SK-N-SH treated with all-trans-retinoic acid at 6 μM for 48 hours (cell line): ENCODE results near the gene THRB.

Source experiments
- BACH2 ChIP-seq: fragments of 250-450 bp; sonication (Bioruptor Pico); IDR thresholded peaks from 2 replicates; pipeline ENCODE4 v1.9.0; 2021; ENCODE audit warnings: mild to moderate bottlenecking, borderline replicate concordance
- ESRRG ChIP-seq: fragments of 250-450 bp; sonication (Bioruptor Pico); IDR thresholded peaks from 2 replicates; pipeline ENCODE4 v1.6.1; 2021; ENCODE audit warnings: mild to moderate bottlenecking
- ISL1 ChIP-seq: fragments of 250-450 bp; sonication (Bioruptor Pico); IDR thresholded peaks from 2 replicates; pipeline ENCODE4 v2.1.2; 2022; ENCODE audit warnings: mild to moderate bottlenecking, moderate library complexity
- OSR1 ChIP-seq: fragments of 250-450 bp; sonication (Bioruptor Pico); IDR thresholded peaks from 2 replicates; pipeline ENCODE4 v1.8.0; 2022; ENCODE audit warnings: moderate library complexity, mild to moderate bottlenecking, inconsistent platforms
- PPARA ChIP-seq: fragments of 250-450 bp; sonication (Bioruptor Pico); IDR thresholded peaks from 2 replicates; pipeline ENCODE4 v1.5.0; 2020; ENCODE audit warnings: mild to moderate bottlenecking, borderline replicate concordance
- RARB ChIP-seq: fragments of 250-450 bp; sonication (Bioruptor Pico); IDR thresholded peaks from 2 replicates; pipeline ENCODE4 v1.8.0; 2021; ENCODE audit warnings: mild to moderate bottlenecking, moderate library complexity
- ZC3H10 ChIP-seq: fragments of 250-450 bp; sonication (Bioruptor Pico); IDR thresholded peaks from 2 replicates; pipeline ENCODE4 v1.5.1; 2021; ENCODE audit warnings: mild to moderate bottlenecking, moderate library complexity
- ZFP30 ChIP-seq: fragments of 450-650 bp; formaldehyde crosslinking; IDR thresholded peaks from 2 replicates; pipeline ENCODE4 v1.5.0; 2022; ENCODE audit warnings: mild to moderate bottlenecking, moderate library complexity
- ZNF565 ChIP-seq: fragments of 450-650 bp; formaldehyde crosslinking; conservative IDR thresholded peaks from 2 replicates; pipeline ENCODE4 v1.5.0; 2020; ENCODE audit warnings: low read depth, mild to moderate bottlenecking, moderate library complexity
- ZNF70 ChIP-seq: fragments of 450-650 bp; formaldehyde crosslinking; IDR thresholded peaks from 2 replicates; pipeline ENCODE4 v1.5.0; 2020; ENCODE audit warnings: mild to moderate bottlenecking, moderate library complexity
- TF ChIP-seq, protein P1 (sequence below): fragments of 250-450 bp; sonication (Bioruptor Pico); IDR thresholded peaks from 2 replicates; pipeline ENCODE4 v1.5.1; 2021; ENCODE audit warnings: mild to moderate bottlenecking, moderate library complexity
- TF ChIP-seq, protein P2 (sequence below): fragments of 250-450 bp; sonication (Bioruptor Pico); IDR thresholded peaks from 2 replicates; pipeline ENCODE4 v1.8.0; 2020; ENCODE audit warnings: mild to moderate bottlenecking, moderate library complexity, borderline replicate concordance
- TF ChIP-seq, protein P3 (sequence below): fragments of 250-450 bp; sonication (Bioruptor Pico); IDR thresholded peaks from 2 replicates; pipeline ENCODE4 v1.8.0; 2021; ENCODE audit warnings: low read depth, mild to moderate bottlenecking, moderate library complexity, borderline replicate concordance

DNA sequence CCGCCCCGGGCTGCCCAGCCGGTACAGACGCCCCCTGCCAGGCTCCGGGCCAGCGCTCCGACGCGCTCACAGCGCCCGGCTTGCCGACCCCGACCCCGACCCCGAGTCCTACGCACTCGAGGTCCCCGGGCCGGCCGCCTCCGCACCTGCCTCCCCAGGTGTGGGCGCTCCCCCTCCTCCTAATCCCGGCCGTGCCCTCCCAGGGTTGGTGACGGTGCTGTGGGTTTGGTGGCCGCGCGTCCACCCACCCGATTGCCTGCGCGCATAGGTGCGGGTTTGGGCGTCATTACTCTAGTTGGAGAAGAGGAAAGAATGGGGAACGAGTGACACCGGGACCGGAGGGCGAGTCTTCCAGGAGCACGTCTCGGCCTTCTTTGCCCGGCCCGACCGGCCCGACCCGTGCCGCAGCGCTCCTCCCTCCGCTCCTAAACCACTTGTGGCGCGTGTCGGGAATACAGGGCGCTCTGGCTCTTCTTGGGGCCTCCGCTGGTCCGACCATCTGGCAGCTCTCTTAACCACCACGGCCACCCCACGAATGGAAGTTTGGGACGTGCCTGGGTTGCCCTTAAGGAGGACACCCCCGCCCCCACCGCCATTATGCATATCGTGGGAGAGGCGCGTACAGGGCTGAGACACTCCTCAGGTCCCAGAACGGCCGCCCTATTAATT, 810 bp upstream of the THRB start:
- TF ChIP-seq ZFP30 (no peak), ISL1 (no peak), RARB (no peak), ZC3H10 (CRISPR knock-in tag) (no peak), BACH2 (CRISPR knock-in tag) (no peak), ZNF565 (CRISPR knock-in tag) (no peak), OSR1 (CRISPR knock-in tag) (no peak), ESRRG (CRISPR knock-in tag) (no peak), PPARA (CRISPR knock-in tag) (no peak), ZNF70 (CRISPR knock-in tag) (no peak)
- TF ChIP-seq, protein P1, sequence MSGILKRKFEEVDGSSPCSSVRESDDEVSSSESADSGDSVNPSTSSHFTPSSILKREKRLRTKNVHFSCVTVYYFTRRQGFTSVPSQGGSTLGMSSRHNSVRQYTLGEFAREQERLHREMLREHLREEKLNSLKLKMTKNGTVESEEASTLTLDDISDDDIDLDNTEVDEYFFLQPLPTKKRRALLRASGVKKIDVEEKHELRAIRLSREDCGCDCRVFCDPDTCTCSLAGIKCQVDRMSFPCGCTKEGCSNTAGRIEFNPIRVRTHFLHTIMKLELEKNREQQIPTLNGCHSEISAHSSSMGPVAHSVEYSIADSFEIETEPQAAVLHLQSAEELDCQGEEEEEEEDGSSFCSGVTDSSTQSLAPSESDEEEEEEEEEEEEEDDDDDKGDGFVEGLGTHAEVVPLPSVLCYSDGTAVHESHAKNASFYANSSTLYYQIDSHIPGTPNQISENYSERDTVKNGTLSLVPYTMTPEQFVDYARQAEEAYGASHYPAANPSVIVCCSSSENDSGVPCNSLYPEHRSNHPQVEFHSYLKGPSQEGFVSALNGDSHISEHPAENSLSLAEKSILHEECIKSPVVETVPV, result no peak
- TF ChIP-seq, protein P2, sequence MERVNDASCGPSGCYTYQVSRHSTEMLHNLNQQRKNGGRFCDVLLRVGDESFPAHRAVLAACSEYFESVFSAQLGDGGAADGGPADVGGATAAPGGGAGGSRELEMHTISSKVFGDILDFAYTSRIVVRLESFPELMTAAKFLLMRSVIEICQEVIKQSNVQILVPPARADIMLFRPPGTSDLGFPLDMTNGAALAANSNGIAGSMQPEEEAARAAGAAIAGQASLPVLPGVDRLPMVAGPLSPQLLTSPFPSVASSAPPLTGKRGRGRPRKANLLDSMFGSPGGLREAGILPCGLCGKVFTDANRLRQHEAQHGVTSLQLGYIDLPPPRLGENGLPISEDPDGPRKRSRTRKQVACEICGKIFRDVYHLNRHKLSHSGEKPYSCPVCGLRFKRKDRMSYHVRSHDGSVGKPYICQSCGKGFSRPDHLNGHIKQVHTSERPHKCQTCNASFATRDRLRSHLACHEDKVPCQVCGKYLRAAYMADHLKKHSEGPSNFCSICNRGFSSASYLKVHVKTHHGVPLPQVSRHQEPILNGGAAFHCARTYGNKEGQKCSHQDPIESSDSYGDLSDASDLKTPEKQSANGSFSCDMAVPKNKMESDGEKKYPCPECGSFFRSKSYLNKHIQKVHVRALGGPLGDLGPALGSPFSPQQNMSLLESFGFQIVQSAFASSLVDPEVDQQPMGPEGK (CRISPR knock-in tag), result no peak
- TF ChIP-seq, protein P3, sequence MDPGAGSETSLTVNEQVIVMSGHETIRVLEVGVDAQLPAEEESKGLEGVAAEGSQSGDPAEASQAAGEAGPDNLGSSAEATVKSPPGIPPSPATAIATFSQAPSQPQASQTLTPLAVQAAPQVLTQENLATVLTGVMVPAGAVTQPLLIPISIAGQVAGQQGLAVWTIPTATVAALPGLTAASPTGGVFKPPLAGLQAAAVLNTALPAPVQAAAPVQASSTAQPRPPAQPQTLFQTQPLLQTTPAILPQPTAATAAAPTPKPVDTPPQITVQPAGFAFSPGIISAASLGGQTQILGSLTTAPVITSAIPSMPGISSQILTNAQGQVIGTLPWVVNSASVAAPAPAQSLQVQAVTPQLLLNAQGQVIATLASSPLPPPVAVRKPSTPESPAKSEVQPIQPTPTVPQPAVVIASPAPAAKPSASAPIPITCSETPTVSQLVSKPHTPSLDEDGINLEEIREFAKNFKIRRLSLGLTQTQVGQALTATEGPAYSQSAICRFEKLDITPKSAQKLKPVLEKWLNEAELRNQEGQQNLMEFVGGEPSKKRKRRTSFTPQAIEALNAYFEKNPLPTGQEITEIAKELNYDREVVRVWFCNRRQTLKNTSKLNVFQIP, result no peak
